HL-60 (cell line): ENCODE measurements around the gene BRICD5.

ENCODE experiments used
- SPI1 ChIP-seq: IDR thresholded peaks from 2 replicates; pipeline ENCODE4 v1.6.1; 2012; ENCODE audit warnings: low read depth, mild to moderate bottlenecking, borderline replicate concordance
- TF ChIP-seq, protein P1 (sequence below): IDR thresholded peaks from one replicate; pipeline ENCODE4 v1.5.1; 2011; ENCODE audit warnings: low read length, control low read depth, inconsistent platforms; ENCODE audit not compliant: insufficient read depth

DNA sequence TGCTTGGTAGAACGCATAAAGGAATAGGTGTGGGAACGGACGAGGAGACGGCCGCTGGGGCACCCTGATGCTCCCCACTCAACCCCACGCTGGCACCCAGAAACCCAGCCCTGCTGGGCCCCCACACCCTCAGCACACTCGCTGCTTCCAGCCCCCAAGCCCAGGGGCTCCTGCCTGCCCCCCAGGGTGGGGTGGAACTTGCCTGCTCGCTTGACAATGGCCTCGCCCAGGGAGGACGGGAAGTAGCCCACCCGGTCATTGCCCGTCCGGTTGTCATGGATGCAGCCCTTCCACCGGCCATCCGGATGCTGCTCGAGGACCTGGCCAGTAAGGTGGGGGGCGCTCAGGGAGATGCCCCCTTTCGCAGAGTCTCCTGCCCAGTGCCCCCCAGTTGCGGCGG lies 24.2 kb downstream of the BRICD5 start:
- TF ChIP-seq, protein P1, sequence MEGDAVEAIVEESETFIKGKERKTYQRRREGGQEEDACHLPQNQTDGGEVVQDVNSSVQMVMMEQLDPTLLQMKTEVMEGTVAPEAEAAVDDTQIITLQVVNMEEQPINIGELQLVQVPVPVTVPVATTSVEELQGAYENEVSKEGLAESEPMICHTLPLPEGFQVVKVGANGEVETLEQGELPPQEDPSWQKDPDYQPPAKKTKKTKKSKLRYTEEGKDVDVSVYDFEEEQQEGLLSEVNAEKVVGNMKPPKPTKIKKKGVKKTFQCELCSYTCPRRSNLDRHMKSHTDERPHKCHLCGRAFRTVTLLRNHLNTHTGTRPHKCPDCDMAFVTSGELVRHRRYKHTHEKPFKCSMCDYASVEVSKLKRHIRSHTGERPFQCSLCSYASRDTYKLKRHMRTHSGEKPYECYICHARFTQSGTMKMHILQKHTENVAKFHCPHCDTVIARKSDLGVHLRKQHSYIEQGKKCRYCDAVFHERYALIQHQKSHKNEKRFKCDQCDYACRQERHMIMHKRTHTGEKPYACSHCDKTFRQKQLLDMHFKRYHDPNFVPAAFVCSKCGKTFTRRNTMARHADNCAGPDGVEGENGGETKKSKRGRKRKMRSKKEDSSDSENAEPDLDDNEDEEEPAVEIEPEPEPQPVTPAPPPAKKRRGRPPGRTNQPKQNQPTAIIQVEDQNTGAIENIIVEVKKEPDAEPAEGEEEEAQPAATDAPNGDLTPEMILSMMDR = no peak
- no peak for TF ChIP-seq SPI1
